Activated CD4-positive, alpha-beta T cell treated with anti-CD3 and anti-CD28 coated beads, Interleukin-2, amount 10 ng/mL, durations not matched to agents 7 days and 5 days (primary cell): ENCODE data around the gene DCLK2. TPM values are rescaled to one million over a fixed set of nuclear protein-coding genes. Genes with fewer than 3 reads are reported as not detected.

Experiments used
- CTCF ChIA-PET: fragments of 350-600 bp; sonication (Branson Sonifier 250); formaldehyde crosslinking; loops from one replicate; lab custom pipeline; 2021; ENCODE audit warnings: antibody characterized with exemption; lab: Charles Lee
- POLR2A ChIA-PET: fragments of 350-600 bp; sonication (Branson Sonifier 250); formaldehyde crosslinking; loops from one replicate; lab custom pipeline; 2021; ENCODE audit warnings: antibody characterized with exemption; lab: Charles Lee
- DNase-seq: peaks from one replicate; pipeline ENCODE4 v3.0.0-alpha.2; 2020
- H3K27ac Mint-ChIP-seq: one replicate; pipeline ENCODE4 v1.8.0; 2021; ENCODE audit warnings: mild to moderate bottlenecking, moderate library complexity, mixed read lengths
- H3K27me3 Mint-ChIP-seq: one replicate; pipeline ENCODE4 v1.8.0; 2021; ENCODE audit warnings: mixed read lengths
- H3K36me3 Mint-ChIP-seq: one replicate; pipeline ENCODE4 v1.8.0; 2021; ENCODE audit warnings: low read depth, mixed read lengths
- H3K4me1 Mint-ChIP-seq: one replicate; pipeline ENCODE4 v1.8.0; 2021; ENCODE audit warnings: mixed read lengths
- H3K4me3 Mint-ChIP-seq: one replicate; pipeline ENCODE4 v1.8.0; 2021; ENCODE audit warnings: mild to moderate bottlenecking, moderate library complexity, mixed read lengths
- H3K9me3 Mint-ChIP-seq: one replicate; pipeline ENCODE4 v1.8.0; 2021; ENCODE audit warnings: mixed read lengths
- total RNA-seq, 2 experiments: library from RNA; stranded (reverse); gene quantifications; one replicate each; pipeline ENCODE4 v1.2.3, GENCODE V29; 2021

DCLK2 gene
- total RNA-seq, 2 experiments from 2014 or later, result not detected

DNA sequence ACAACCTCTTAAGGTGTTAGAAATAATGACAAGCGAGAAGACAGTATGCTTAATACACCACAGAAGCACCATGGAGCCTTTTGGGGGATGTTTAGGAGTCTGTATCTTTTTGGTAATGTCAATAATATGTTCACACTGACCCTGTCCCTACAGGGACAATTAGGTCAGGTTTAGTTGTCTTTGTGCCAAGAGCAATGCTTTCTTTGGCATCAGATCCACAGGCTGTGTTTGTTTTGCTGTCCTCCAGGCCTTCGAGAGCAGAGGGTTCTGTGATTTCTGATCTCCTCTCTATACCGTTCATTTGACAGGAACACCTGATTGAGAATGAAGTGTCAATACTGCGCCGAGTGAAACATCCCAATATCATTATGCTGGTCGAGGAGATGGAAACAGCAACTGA, 153.8 kb downstream of the DCLK2 start:
- Mint-ChIP-seq H3K27ac (no peak overlapping the region), H3K4me1 (no peaks in the 10 kb centered on the region), H3K9me3 (no peaks in the 10 kb centered on the region), H3K27me3 (peaks cover 14% of the 10 kb centered on the region), H3K36me3 (no peaks in the 10 kb centered on the region), H3K4me3 (no peak overlapping the region)
- DNase-seq, result no peak
- ChIA-PET POLR2A (no interaction called here), CTCF (no interaction called here)

DNA sequence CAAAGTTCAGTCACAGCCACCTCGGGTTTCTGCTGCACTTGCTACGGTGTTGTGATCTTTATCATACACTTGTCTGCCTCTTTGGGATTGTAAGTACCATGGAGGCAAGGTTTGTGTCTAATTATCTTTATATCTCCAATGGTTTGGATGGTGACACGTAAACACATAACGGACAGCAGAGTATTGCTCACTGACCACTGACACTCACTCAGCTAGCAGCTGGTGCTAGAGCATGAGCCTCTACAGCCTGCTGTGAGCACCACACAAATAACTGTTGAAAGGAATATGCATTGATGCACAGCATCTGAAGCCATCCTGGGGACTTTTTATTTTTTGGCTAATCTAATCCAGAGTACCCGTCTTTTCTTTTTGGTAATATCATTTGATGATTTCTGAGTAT, 156.0 kb downstream of the DCLK2 start:
- CTCF ChIA-PET, result no interaction called here

DNA sequence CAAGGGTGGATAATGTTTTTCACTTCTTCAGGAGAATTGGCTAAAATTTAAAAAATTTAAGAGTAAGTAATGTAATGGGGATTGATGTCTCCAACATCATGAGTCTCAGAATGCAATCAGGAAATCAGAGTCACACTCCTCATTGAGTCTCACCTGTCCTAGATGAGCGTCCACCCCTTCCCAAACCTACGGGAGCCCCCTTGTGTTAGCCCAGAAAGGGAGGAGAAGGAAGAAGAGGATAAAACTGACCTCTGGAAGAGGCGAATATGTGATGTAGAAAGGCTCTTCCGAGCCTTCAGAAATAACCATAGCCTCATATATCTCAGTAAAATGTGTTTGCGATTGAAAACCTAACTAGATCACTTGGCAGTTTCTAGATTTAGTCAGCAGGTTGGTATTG, 157.1 kb downstream of the DCLK2 start:
- H3K27me3 Mint-ChIP-seq, result peaks cover 10% of the 10 kb centered on the region
- H3K9me3 Mint-ChIP-seq, result no peaks in the 10 kb centered on the region
- H3K36me3 Mint-ChIP-seq, result no peaks in the 10 kb centered on the region
- H3K4me3 Mint-ChIP-seq, result no peak overlapping the region
- CTCF ChIA-PET, result no interaction called here
- DNase-seq, result no peak
- POLR2A ChIA-PET, result no interaction called here
- no peaks in the 10 kb centered on the region for H3K4me1 Mint-ChIP-seq
- H3K27ac Mint-ChIP-seq, result no peak overlapping the region

More for the DNA sequence above, 156.0 kb downstream of the DCLK2 start:
- Mint-ChIP-seq H3K4me3 (no peak overlapping the region), H3K4me1 (no peaks in the 10 kb centered on the region), H3K27me3 (peaks cover 14% of the 10 kb centered on the region), H3K27ac (no peak overlapping the region), H3K36me3 (no peaks in the 10 kb centered on the region), H3K9me3 (no peaks in the 10 kb centered on the region)
- no peak for DNase-seq
- POLR2A ChIA-PET, result no interaction called here

DNA sequence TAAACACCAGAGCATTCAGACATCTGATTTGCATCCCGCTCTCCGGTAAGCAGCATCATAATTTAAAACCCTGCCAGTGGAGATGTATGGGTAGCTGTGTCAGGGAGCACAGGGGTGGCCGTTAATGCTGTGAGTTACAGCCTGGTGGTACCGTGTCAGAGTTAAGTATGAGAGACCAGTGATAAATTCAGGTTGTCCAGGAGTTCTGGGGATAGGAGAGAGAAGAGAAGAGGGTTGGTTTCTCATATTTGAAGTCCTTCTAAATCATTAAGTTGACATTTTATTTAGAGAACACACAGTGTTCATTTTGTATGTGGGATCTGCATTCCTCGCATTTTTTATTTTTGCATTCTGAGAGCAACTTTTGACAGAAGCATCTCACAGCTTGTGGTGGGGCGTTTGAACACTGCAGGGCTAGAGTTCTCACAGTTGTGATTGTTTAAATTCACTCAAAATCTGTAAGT, 157.6 kb downstream of the DCLK2 start:
- peaks cover 7% of the 10 kb centered on the region for H3K27me3 Mint-ChIP-seq
- CTCF ChIA-PET, result no interaction called here

DNA sequence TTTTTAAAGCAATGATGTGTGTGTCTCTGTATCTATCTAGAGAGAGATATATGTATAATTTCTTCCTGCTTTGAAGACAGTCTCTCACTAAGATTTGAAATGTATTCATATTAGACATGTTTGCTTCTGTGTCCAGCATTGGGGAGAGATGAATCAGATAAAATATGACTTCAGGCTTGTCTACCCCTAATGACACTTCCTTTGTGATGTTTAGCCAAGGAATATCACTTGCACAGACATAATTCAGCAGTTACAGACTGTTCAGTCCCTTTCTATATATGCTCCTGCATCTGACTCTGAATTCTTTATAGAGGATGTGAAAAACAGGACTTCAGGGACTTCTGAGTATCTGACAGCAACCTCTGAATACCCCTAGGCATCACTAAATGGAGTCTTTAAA, 158.4 kb downstream of the DCLK2 start:
- CTCF ChIA-PET, result no interaction called here
- Mint-ChIP-seq H3K27me3 (peaks cover 4% of the 10 kb centered on the region), H3K9me3 (no peaks in the 10 kb centered on the region), H3K4me3 (no peak overlapping the region), H3K36me3 (no peaks in the 10 kb centered on the region), H3K4me1 (no peaks in the 10 kb centered on the region), H3K27ac (no peak overlapping the region)
- no peak for DNase-seq
- POLR2A ChIA-PET, result no interaction called here

More for the DNA sequence above, 157.6 kb downstream of the DCLK2 start:
- Mint-ChIP-seq H3K4me3 (no peak overlapping the region), H3K27ac (no peak overlapping the region), H3K9me3 (no peaks in the 10 kb centered on the region), H3K4me1 (no peaks in the 10 kb centered on the region), H3K36me3 (no peaks in the 10 kb centered on the region)
- DNase-seq, result no peak
- POLR2A ChIA-PET, result no interaction called here

DNA sequence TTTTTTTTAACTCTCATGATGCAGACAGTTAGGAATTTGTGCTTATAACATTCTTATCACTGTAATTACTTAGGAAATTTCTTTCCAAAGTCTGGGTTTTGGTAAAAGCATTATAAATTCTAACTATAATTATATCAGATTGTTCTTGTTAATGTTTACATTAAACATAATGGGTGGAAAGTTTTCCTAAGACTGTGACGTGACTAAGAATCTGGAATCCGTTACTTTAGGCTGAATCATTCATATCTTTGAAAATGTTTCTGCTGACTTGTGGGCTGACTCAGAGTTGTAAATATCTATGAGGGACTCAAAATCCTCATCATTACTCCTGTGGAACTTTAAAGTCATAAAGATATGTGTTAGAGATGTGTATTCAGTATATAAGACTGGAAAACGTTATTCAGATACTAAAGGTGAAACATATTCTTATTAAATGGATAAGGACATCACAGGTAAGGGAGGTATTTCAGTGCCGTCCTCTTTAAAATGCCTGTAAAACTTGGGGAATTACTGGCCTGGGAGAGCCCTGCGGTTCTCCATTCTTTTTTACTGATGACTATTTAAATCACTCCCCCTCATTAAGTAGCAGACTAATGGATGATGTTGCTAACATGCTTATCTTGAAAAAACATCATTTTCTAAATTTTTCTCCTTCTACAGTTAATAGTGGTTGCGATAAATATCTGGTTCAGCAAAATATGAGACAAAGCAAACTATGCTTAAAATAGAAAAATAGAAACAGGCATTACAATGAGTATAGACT, 159.0 kb downstream of the DCLK2 start:
- no peaks in the 10 kb centered on the region for H3K9me3 Mint-ChIP-seq
- H3K4me3 Mint-ChIP-seq, result no peak overlapping the region
- ChIA-PET CTCF (no interaction called here), POLR2A (no interaction called here)
- no peak for DNase-seq
- H3K27ac Mint-ChIP-seq, result no peak overlapping the region
- no peaks in the 10 kb centered on the region for H3K36me3 Mint-ChIP-seq
- no peaks in the 10 kb centered on the region for H3K4me1 Mint-ChIP-seq
- peaks cover 4% of the 10 kb centered on the region for H3K27me3 Mint-ChIP-seq

DNA sequence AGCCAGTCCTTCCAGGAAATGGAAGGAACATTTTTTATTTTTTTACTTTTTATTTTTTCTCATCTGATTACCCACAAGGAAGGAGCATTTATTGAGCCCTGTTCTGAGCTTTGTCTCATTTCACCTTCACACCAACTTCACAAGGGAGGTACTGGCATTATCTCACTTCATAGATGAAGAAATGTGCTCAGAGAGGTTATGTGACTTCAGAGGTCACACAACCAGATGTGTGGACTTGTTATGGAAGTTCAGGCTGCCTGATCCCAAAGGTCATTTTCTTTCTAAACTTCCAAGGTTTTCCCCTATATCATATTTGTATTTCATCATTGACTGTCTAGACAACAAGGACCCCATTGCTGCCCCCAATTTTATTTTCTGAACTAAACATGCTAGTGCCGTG, 160.3 kb downstream of the DCLK2 start:
- Mint-ChIP-seq H3K27ac (no peak overlapping the region), H3K4me1 (no peaks in the 10 kb centered on the region), H3K27me3 (peaks cover 4% of the 10 kb centered on the region), H3K9me3 (no peaks in the 10 kb centered on the region), H3K36me3 (no peaks in the 10 kb centered on the region), H3K4me3 (no peak overlapping the region)
- POLR2A ChIA-PET, result no interaction called here
- CTCF ChIA-PET, result no interaction called here
- no peak for DNase-seq

DNA sequence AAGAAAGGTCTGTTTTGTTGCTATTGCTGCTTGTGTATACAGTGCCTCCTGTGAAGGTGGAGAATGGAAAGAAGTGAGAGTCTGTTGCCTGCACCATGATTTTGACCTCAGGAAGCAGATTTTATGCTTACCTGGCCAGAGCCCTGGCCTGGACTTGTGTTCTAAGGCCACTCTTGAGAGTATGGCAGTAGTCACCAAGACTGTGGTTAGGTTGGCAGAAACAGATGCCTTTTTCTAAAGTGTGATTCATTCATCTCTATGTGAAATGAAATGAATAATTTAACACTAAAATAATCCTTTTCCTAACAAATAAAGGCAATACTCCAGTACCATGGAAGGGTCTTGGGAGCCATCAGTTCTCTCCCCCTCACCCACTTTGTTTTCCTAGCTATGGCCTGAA, 161.8 kb downstream of the DCLK2 start:
- ChIA-PET CTCF (no interaction called here), POLR2A (no interaction called here)
- Mint-ChIP-seq H3K27me3 (peaks cover 2% of the 10 kb centered on the region), H3K9me3 (no peaks in the 10 kb centered on the region), H3K4me1 (no peaks in the 10 kb centered on the region), H3K27ac (no peak overlapping the region), H3K36me3 (no peaks in the 10 kb centered on the region), H3K4me3 (no peak overlapping the region)
- DNase-seq, result no peak

DNA sequence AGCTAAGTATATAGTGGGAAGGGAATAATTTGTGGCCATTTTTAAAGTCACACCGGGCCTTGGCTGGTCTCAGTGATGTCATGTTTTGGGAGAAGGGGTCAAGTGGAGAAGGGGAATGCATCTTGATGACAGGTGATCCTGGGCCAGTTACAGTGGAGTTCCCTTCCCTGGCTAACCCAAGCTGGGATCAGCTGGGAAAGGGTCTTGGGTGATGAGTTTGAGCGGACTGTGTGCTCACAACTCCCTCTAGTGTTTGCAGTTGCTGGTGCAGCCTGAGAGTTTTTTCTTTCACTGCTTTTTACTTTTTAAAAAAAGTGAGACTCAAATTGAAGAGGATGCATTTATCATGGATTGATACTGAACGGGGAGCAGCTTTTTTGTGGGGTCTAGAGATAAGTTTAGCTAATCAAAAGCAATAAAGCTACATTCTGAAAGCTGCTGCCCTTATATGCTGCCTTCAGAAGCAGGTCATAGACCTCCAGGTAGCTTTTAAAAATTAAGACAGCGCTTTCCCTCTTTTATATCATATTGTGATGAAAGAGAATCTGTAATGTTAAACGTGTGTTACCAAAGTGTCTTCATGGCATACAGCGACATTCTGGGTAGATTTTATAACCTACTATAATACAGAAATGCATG, 164.7 kb downstream of the DCLK2 start:
- DNase-seq, result peak; percentile 17
- CTCF ChIA-PET, result interaction anchor here (0.6 to 2.1 kb wide), 5 partner anchors 18 to 733 kb away, joined by 3 to 5 read pairs (median 3); no protein-coding TSS in a partner anchor
- no peaks in the 10 kb centered on the region for H3K4me1 Mint-ChIP-seq

DNA sequence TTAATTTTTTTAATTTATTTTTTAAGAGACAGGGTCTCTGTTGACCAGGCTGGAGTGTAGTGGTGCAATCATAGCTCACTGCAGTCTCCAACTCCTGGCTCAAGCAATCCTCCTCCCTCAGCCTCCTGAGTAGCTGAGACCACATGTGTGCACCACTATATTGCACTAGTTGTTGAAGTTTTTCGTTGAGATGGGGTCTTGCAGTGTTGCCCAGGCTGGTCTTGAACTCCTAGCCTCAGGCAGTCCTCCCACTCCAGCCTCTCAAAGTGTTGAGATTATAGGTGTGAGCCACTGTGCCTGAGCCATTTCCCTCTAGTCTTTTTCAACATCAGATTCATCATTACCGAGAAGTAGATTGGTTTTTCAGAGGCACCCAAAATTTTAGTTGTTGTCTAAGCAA, 165.7 kb downstream of the DCLK2 start:
- DNase-seq, result no peak
- Mint-ChIP-seq H3K4me1 (no peaks in the 10 kb centered on the region), H3K9me3 (no peaks in the 10 kb centered on the region), H3K4me3 (no peak overlapping the region), H3K36me3 (no peaks in the 10 kb centered on the region), H3K27me3 (no peaks in the 10 kb centered on the region), H3K27ac (no peak overlapping the region)
- ChIA-PET CTCF (interaction anchor here (0.8 to 2.1 kb wide), 2 partner anchors 104 to 246 kb away, joined by 3 to 5 read pairs; no protein-coding TSS in a partner anchor), POLR2A (no interaction called here)

More for the DNA sequence above, 164.7 kb downstream of the DCLK2 start:
- Mint-ChIP-seq H3K27ac (no peak overlapping the region), H3K27me3 (no peaks in the 10 kb centered on the region), H3K4me3 (no peak overlapping the region), H3K36me3 (no peaks in the 10 kb centered on the region), H3K9me3 (no peaks in the 10 kb centered on the region)
- POLR2A ChIA-PET, result no interaction called here

DNA sequence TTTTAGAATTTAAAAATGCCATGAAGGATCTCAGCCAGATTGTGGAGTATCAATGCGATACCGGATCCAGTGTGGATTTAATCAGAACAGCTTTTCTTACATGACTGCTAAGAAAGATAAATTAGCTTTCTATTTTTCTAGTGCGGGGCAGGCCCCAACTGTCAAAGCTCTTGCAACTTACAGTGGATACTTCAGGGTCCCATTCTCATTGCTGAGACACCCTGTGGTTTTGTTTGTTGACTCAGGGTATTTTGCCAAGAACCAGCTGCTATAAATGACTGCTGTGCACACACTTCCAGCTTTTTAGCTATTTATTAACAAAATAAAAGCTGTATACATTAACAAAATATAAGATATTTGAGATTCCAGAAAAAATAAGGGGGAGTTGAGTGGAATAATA, 166.4 kb downstream of the DCLK2 start:
- H3K27ac Mint-ChIP-seq, result no peak overlapping the region
- ChIA-PET CTCF (no interaction called here), POLR2A (no interaction called here)

DNA sequence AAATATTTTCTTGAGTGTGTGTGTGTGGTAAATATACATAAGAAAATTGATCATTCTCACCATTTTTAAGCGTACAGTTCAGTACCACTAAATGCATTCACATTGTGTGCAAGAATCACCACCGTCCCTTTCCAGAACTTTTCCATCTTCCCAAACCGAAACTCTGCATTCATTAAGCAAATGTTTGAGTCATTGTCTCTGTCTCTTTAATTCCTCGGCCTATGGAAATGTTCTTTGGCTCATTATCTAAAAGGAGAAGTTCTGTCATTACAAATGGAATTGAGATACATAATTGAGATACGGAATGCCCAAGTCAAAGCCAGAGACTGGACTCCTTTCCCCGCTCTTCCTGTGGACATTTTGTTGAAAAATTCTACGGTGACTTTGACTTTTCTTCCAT, 168.9 kb downstream of the DCLK2 start:
- no peaks in the 10 kb centered on the region for H3K36me3 Mint-ChIP-seq
- POLR2A ChIA-PET, result no interaction called here

More for the DNA sequence above, 166.4 kb downstream of the DCLK2 start:
- H3K27me3 Mint-ChIP-seq, result no peaks in the 10 kb centered on the region
- H3K4me3 Mint-ChIP-seq, result no peak overlapping the region
- no peaks in the 10 kb centered on the region for H3K9me3 Mint-ChIP-seq
- H3K4me1 Mint-ChIP-seq, result no peaks in the 10 kb centered on the region
- no peaks in the 10 kb centered on the region for H3K36me3 Mint-ChIP-seq
- DNase-seq, result no peak

DNA sequence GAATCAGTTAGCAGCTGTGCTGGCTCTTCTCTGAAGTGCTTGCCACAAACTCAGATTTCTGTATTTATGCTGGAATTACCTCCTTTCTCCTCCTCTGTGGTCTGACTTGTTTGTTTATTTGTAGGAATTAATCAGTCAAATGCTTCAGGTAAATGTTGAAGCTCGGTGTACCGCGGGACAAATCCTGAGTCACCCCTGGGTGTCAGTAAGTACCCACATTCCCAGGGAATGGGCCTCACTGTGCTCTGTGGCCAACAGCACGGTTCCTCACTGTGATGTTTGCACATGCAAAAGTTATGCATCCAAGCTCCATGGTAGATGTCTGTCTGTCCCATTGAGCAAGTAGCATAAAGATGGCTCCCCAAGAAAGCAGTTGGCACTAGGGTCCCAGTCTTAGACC, 169.9 kb downstream of the DCLK2 start:
- no peak for DNase-seq
- Mint-ChIP-seq H3K27ac (no peak overlapping the region), H3K4me1 (no peaks in the 10 kb centered on the region), H3K9me3 (no peaks in the 10 kb centered on the region), H3K27me3 (no peaks in the 10 kb centered on the region), H3K36me3 (no peaks in the 10 kb centered on the region), H3K4me3 (no peak overlapping the region)
- POLR2A ChIA-PET, result no interaction called here
- CTCF ChIA-PET, result no interaction called here

More for the DNA sequence above, 168.9 kb downstream of the DCLK2 start:
- Mint-ChIP-seq H3K4me3 (no peak overlapping the region), H3K9me3 (no peaks in the 10 kb centered on the region), H3K27ac (no peak overlapping the region), H3K27me3 (no peaks in the 10 kb centered on the region), H3K4me1 (no peaks in the 10 kb centered on the region)
- CTCF ChIA-PET, result interaction anchor here (0.9 kb wide), 1 partner anchor 51 kb away, joined by 3 read pairs; no protein-coding TSS in a partner anchor
- no peak for DNase-seq
